ENCODE measurements around the gene UQCRFS1.

The UQCRFS1 gene

GRCh38 chr19:29155683-29156082 is 57.3 kb downstream of the UQCRFS1 start:
- no peak for DNase-seq (ENCODE audit: low read depth)
